Fibroblast of lung (primary cell): Measurements from ENCODE around the gene MOB1B. TPM values are rescaled to one million over a fixed set of nuclear protein-coding genes. Genes with fewer than 3 reads are reported as not detected.

Experiments
- DNase-seq, 2 donors: peaks; one replicate each; pipeline versions ENCODE4 v3.0.0 to v3.0.0-alpha.2; 2010; ENCODE audit warnings: low read depth in 2 of 2
- H2AFZ ChIP-seq: 2 replicates; pipeline ENCODE4 v1.5.1; 2012; ENCODE audit warnings: low read length, control low read depth, inconsistent platforms
- H3K27ac ChIP-seq: 2 replicates; pipeline ENCODE4 v1.5.1; 2011; ENCODE audit warnings: low read length, control low read depth; ENCODE audit not compliant: insufficient read depth
- H3K27me3 ChIP-seq: 2 replicates; pipeline ENCODE4 v1.5.1; 2011; ENCODE audit warnings: mild to moderate bottlenecking, low read length; ENCODE audit not compliant: control insufficient read depth, insufficient read depth
- H3K36me3 ChIP-seq: 2 replicates; pipeline ENCODE4 v1.5.1; 2011; ENCODE audit warnings: low read length; ENCODE audit not compliant: control insufficient read depth, insufficient read depth
- H3K4me1 ChIP-seq: 2 replicates; pipeline ENCODE4 v1.5.1; 2011; ENCODE audit warnings: low read length; ENCODE audit not compliant: control insufficient read depth, insufficient read depth; ENCODE audit errors: extremely low read depth
- H3K4me2 ChIP-seq: 2 replicates; pipeline ENCODE4 v1.5.1; 2011; ENCODE audit warnings: low read length, control low read depth; ENCODE audit not compliant: insufficient read depth; ENCODE audit errors: extremely low read depth
- H3K4me3 ChIP-seq, 4 experiments: fragments of 200-600 bp in 1 of 4; sonication (generic) in 1 of 4; replicated peaks in 1 of 4; 2 replicates each; pipeline ENCODE4 v1.5.1; 2011 to 2016; ENCODE audit warnings: low read length in 4 of 4, low read depth in 3 of 4, mild to moderate bottlenecking in 3 of 4, control low read depth in 2 of 4, inconsistent platforms in 1 of 4, mixed read lengths in 1 of 4; ENCODE audit not compliant: insufficient read depth in 1 of 4; ENCODE audit errors: control extremely low read depth in 1 of 4
- H3K79me2 ChIP-seq: 2 replicates; pipeline ENCODE4 v1.5.1; 2012; ENCODE audit warnings: mild to moderate bottlenecking, low read length, inconsistent platforms; ENCODE audit not compliant: control insufficient read depth, insufficient read depth
- H3K9ac ChIP-seq: 2 replicates; pipeline ENCODE4 v1.5.1; 2011; ENCODE audit warnings: mild to moderate bottlenecking, low read length, control low read depth; ENCODE audit not compliant: insufficient read depth
- H3K9me3 ChIP-seq: 2 replicates; pipeline ENCODE4 v1.5.1; 2012; ENCODE audit warnings: low read depth, low read length; ENCODE audit not compliant: control insufficient read depth, insufficient read depth
- H4K20me1 ChIP-seq: 2 replicates; pipeline ENCODE4 v1.5.1; 2011; ENCODE audit warnings: low read length; ENCODE audit not compliant: control insufficient read depth, insufficient read depth; ENCODE audit errors: extremely low read depth
- EZH2 ChIP-seq: IDR thresholded peaks from 2 replicates; pipeline ENCODE4 v1.5.1; 2012; ENCODE audit warnings: low read length, control low read depth, mild to moderate bottlenecking; ENCODE audit errors: missing control alignments
- polyA plus RNA-seq, 2 donors: library from polyadenylated mRNA; depleted of rRNA in 1 of 2; stranded (reverse) in 1 of 2; unstranded in 1 of 2; fragments of >200 nt; gene quantifications; 2 replicates each; pipeline ENCODE4 v1.2.1, GENCODE V29; 2011 to 2012; ENCODE audit warnings: missing spikeins in 1 of 2
- total RNA-seq: library from RNA; depleted of rRNA; stranded (reverse); fragments of >200 nt; gene quantifications from 2 replicates; pipeline ENCODE4 v1.2.1, GENCODE V29; 2014
- TF ChIP-seq, protein P1 (sequence below), 2 donors: IDR thresholded peaks in 1 of 2; conservative IDR thresholded peaks in 1 of 2; 1 replicate in 1 of 2; 2 replicates in 1 of 2; pipeline ENCODE4 v1.5.1; 2011 to 2012; ENCODE audit warnings: low read length in 2 of 2, control low read depth in 1 of 2, inconsistent platforms in 1 of 2, low read depth in 1 of 2, mild to moderate bottlenecking in 1 of 2

Gene MOB1B
- total and polyA plus RNA-seq, 2 donors (not counting 1 experiment from before 2014, with no cell fraction given) = 17.5 to 20.7 TPM

DNA sequence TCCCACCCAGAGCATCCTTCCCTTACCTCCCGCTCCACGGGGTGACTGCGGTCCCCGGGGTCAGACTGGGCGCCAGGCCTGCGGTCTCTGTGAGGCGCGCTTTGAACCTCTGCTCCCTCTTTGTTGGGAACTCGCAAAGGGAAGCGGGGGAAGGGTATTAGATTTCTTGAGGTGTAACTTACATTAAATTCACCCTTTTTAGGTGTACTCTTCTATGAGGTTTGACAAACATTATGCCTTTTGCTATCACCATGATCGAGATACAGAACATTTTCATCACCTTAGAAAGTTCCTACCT is 91.8 kb downstream of the MOB1B start:
- Histone ChIP-seq H4K20me1 (no peaks in the 10 kb centered on the region), H2AFZ (peak overlapping the region; percentile 75), H3K9me3 (no peaks in the 10 kb centered on the region), H3K9ac (peak overlapping the region; percentile 75), H3K79me2 (peaks cover 40% of the 10 kb centered on the region), H3K4me3 (peak overlapping the region; percentile 51 to 82 (median 76)), H3K27ac (peak overlapping the region; percentile 91), H3K4me2 (peak overlapping the region; percentile 55), H3K36me3 (no peaks in the 10 kb centered on the region), H3K4me1 (peaks cover 4% of the 10 kb centered on the region), H3K27me3 (no peaks in the 10 kb centered on the region)
- no peak for DNase-seq
- TF ChIP-seq, protein P1, sequence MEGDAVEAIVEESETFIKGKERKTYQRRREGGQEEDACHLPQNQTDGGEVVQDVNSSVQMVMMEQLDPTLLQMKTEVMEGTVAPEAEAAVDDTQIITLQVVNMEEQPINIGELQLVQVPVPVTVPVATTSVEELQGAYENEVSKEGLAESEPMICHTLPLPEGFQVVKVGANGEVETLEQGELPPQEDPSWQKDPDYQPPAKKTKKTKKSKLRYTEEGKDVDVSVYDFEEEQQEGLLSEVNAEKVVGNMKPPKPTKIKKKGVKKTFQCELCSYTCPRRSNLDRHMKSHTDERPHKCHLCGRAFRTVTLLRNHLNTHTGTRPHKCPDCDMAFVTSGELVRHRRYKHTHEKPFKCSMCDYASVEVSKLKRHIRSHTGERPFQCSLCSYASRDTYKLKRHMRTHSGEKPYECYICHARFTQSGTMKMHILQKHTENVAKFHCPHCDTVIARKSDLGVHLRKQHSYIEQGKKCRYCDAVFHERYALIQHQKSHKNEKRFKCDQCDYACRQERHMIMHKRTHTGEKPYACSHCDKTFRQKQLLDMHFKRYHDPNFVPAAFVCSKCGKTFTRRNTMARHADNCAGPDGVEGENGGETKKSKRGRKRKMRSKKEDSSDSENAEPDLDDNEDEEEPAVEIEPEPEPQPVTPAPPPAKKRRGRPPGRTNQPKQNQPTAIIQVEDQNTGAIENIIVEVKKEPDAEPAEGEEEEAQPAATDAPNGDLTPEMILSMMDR (conservative IDR thresholded peaks at IDR 0.05 in 1 of 2, IDR thresholded peaks at IDR 0.05 in 1 of 2; ENCODE audit: low read depth in 1 of 2, low read length in 2 of 2) = no peak
- TF ChIP-seq EZH2 = no peak

DNA sequence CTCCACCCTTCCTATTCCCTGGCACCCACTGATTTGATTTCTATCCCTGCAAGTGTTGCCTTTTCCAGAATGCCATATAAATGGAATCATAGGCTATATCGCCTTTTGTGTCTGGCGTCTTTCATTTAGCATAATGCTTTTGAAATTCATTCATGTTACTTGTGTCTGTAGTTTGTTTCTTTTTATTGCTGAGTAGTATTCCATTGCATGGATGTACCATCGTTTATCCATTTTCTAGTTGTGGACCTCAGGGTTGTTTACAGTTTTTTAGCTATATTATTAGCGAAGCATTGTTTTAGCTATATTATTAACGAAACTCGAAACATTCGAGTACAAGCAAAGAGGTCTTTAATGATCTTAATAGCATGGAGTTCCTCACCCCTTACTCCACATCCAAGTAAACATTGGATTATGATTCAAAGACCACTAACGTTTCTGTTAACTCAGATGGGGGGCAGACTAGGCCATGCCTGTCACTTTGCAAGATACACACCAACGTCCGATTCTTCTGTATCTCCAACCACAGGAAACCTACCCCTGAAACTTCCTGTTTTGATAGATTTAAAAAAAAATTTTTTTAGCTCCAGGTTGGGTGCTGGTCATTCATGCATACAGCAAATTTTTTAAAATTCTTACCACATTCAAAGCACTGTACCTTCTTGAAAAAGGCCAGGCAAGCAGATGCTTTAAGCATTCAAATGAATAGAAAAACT is 92.4 kb downstream of the MOB1B start:
- H3K27me3 ChIP-seq = no peaks in the 10 kb centered on the region
- H3K4me2 ChIP-seq = peak overlapping the region; percentile 55
- H3K27ac ChIP-seq = peak overlapping the region; percentile 91
- peaks cover 4% of the 10 kb centered on the region for H3K4me1 ChIP-seq
- H3K9ac ChIP-seq = no peak overlapping the region
- no peaks in the 10 kb centered on the region for H4K20me1 ChIP-seq
- DNase-seq = no peak
- no peaks in the 10 kb centered on the region for H3K36me3 ChIP-seq
- H3K4me3 ChIP-seq = peak overlapping the region; percentile 51 to 82 (median 76)
- H3K79me2 ChIP-seq = peaks cover 42% of the 10 kb centered on the region
- no peaks in the 10 kb centered on the region for H3K9me3 ChIP-seq
- no peak overlapping the region for H2AFZ ChIP-seq
- no peak for TF ChIP-seq EZH2
- TF ChIP-seq, protein P1 (conservative IDR thresholded peaks at IDR 0.05 in 1 of 2, IDR thresholded peaks at IDR 0.05 in 1 of 2; ENCODE audit: low read depth in 1 of 2, low read length in 2 of 2) = no peak

DNA sequence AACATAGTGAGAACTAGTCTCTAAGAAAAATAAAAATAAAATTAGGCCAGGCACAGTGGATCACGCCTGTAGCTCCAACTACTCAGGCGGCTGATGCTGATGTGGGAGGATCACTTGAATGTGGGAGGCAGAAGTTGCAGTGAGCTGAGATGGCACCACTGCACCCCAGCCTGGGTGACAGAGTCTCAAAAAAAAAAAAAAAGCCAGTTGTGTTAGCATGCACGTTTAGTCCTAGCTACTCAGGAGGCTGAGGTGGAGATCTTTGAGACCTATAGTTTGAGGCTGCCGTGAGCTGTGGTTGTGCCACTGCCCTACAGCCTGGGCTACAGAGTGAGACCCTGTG is 93.8 kb downstream of the MOB1B start:
- no peak for TF ChIP-seq EZH2
- TF ChIP-seq, protein P1 (conservative IDR thresholded peaks at IDR 0.05 in 1 of 2, IDR thresholded peaks at IDR 0.05 in 1 of 2; ENCODE audit: low read depth in 1 of 2, low read length in 2 of 2) = no peak
- Histone ChIP-seq H3K9me3 (no peaks in the 10 kb centered on the region), H3K4me2 (peak overlapping the region; percentile 55), H3K27ac (no peak overlapping the region), H3K4me1 (peaks cover 4% of the 10 kb centered on the region), H3K79me2 (peaks cover 47% of the 10 kb centered on the region), H3K27me3 (no peaks in the 10 kb centered on the region), H3K9ac (no peak overlapping the region), H3K36me3 (no peaks in the 10 kb centered on the region), H2AFZ (no peak overlapping the region), H3K4me3 (no peak overlapping the region), H4K20me1 (no peaks in the 10 kb centered on the region)
- no peak for DNase-seq
